Caco-2 (cell line): Measurements from ENCODE around the gene BPIFB6. TPM values are rescaled to one million over a fixed set of nuclear protein-coding genes. Genes with fewer than 3 reads are reported as not detected.

Experiments
- BruUV-seq: library from RNA; stranded (reverse); fragments of 400-500 nt; replicated peaks from 2 replicates; lab custom pipeline; 2021; lab: Mats Ljungman, UMichigan
- CTCF ChIA-PET: fragments of 300-600 bp; sonication (Branson Sonifier 250); formaldehyde crosslinking; loops from one replicate; lab custom pipeline; 2022; ENCODE audit warnings: antibody characterized with exemption; lab: Charles Lee
- POLR2A ChIA-PET: fragments of 300-600 bp; sonication (Branson Sonifier 250); formaldehyde crosslinking; loops from one replicate; lab custom pipeline; 2022; ENCODE audit warnings: antibody characterized with exemption; lab: Charles Lee
- DNase-seq, 2 experiments: peaks; one replicate each; pipeline versions ENCODE4 v3.0.0 to v3.0.0-alpha.2; 2020 to 2022
- H3K27me3 ChIP-seq: replicated peaks from 2 replicates; pipeline ENCODE4 v1.6.0; 2011; ENCODE audit warnings: low read length; ENCODE audit not compliant: control insufficient read depth, insufficient read depth
- H3K36me3 ChIP-seq: 2 replicates; pipeline ENCODE4 v1.5.1; 2011; ENCODE audit warnings: low read length; ENCODE audit not compliant: control insufficient read depth, insufficient read depth
- H3K4me1 ChIP-seq: fragments of 250-450 bp; sonication (Bioruptor Pico); 2 replicates; pipeline ENCODE4 v1.5.1; 2020; ENCODE audit warnings: mild to moderate bottlenecking
- H3K4me3 ChIP-seq: 2 replicates; pipeline ENCODE4 v1.5.1; 2011; ENCODE audit warnings: low read depth, mild to moderate bottlenecking, control low read depth, low read length
- H3K9me3 ChIP-seq: fragments of 250-450 bp; sonication (Bioruptor Pico); 2 replicates; pipeline ENCODE4 v1.5.1; 2020; ENCODE audit warnings: mild to moderate bottlenecking, moderate library complexity
- H3K27ac Mint-ChIP-seq: one replicate; pipeline ENCODE4 v1.8.0; 2022; ENCODE audit warnings: mixed read lengths; ENCODE audit not compliant: unreplicated experiment
- H3K27me3 Mint-ChIP-seq: one replicate; pipeline ENCODE4 v1.8.0; 2022; ENCODE audit warnings: mixed read lengths; ENCODE audit not compliant: insufficient read depth, unreplicated experiment
- H3K36me3 Mint-ChIP-seq: one replicate; pipeline ENCODE4 v1.8.0; 2022; ENCODE audit warnings: mild to moderate bottlenecking, mixed read lengths; ENCODE audit not compliant: insufficient read depth, unreplicated experiment
- H3K4me1 Mint-ChIP-seq: one replicate; pipeline ENCODE4 v1.8.0; 2022; ENCODE audit warnings: low read depth, mixed read lengths; ENCODE audit not compliant: unreplicated experiment
- H3K4me3 Mint-ChIP-seq: one replicate; pipeline ENCODE4 v1.8.0; 2022; ENCODE audit warnings: mild to moderate bottlenecking, moderate library complexity, mixed read lengths; ENCODE audit not compliant: unreplicated experiment
- H3K9me3 Mint-ChIP-seq: one replicate; pipeline ENCODE4 v1.8.0; 2022; ENCODE audit warnings: mixed read lengths; ENCODE audit not compliant: unreplicated experiment
- intact Hi-C: fragments of 100-400 bp; cut with micrococcal nuclease; formaldehyde crosslinking; loops from one replicate; pipeline ENCODE4 v1.10.0; 2022; ENCODE audit not compliant: unreplicated experiment
- total RNA-seq: library from RNA; stranded (reverse); gene quantifications from 2 replicates; pipeline ENCODE4 v1.2.3, GENCODE V29; 2022
- TF ChIP-seq, protein P1 (sequence below), 2 experiments: fragments of 200-600 bp in 1 of 2; IDR thresholded peaks; 1 replicate in 1 of 2; 2 replicates in 1 of 2; pipeline versions ENCODE4 v1.5.1 to v1.8.0; 2011 to 2022; ENCODE audit warnings: antibody characterized with exemption in 1 of 2, control low read depth in 1 of 2, inconsistent platforms in 1 of 2, low read depth in 1 of 2, low read length in 1 of 2, mild to moderate bottlenecking in 1 of 2, moderate library complexity in 1 of 2; ENCODE audit not compliant: insufficient read depth in 1 of 2, severe bottlenecking in 1 of 2, unreplicated experiment in 1 of 2

Gene BPIFB6
- total RNA-seq, 1 experiment from 2014 or later: not detected

DNA sequence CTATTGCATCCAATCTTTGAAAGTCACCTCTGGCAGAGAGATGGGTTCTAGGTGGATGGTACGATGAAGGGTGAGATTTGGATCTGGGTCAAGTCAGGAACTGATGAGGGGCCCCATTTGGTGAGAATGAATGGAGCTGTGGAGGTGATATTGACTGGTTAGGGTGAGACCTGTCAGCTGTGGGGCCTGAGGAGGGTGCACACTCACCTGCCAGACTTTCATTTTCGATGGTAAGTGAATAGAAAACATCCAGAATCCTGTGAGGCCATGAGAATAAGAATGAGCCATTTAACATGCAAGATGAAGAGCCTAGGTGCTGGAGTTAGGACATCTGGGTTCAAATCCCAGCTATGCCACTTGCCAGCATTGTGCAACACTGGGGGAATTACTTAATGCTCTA is 34.0 kb upstream of the BPIFB6 start:
- H3K27ac Mint-ChIP-seq: no peak overlapping the region
- H3K4me1 Mint-ChIP-seq: no peaks in the 10 kb centered on the region
- H3K36me3 ChIP-seq: no peaks in the 10 kb centered on the region
- no peaks in the 10 kb centered on the region for H3K4me1 ChIP-seq
- H3K27me3 Mint-ChIP-seq: peaks cover 20% of the 10 kb centered on the region
- H3K4me3 Mint-ChIP-seq: no peak overlapping the region
- H3K36me3 Mint-ChIP-seq: no peaks in the 10 kb centered on the region
- intact Hi-C loops: no loop called here
- no peak for DNase-seq
- CTCF ChIA-PET: no interaction called here
- POLR2A ChIA-PET: no interaction called here
- H3K9me3 ChIP-seq: peaks cover 7% of the 10 kb centered on the region
- H3K27me3 ChIP-seq: 0 out of 2 replicates have a peak, but pooled peaks cover 1% of the 10 kb centered on the region
- H3K9me3 Mint-ChIP-seq: peaks cover 15% of the 10 kb centered on the region
- no TSS peak for BruUV-seq
- TF ChIP-seq, protein P1, sequence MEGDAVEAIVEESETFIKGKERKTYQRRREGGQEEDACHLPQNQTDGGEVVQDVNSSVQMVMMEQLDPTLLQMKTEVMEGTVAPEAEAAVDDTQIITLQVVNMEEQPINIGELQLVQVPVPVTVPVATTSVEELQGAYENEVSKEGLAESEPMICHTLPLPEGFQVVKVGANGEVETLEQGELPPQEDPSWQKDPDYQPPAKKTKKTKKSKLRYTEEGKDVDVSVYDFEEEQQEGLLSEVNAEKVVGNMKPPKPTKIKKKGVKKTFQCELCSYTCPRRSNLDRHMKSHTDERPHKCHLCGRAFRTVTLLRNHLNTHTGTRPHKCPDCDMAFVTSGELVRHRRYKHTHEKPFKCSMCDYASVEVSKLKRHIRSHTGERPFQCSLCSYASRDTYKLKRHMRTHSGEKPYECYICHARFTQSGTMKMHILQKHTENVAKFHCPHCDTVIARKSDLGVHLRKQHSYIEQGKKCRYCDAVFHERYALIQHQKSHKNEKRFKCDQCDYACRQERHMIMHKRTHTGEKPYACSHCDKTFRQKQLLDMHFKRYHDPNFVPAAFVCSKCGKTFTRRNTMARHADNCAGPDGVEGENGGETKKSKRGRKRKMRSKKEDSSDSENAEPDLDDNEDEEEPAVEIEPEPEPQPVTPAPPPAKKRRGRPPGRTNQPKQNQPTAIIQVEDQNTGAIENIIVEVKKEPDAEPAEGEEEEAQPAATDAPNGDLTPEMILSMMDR (IDR thresholded peaks at IDR 0.05; ENCODE audit: insufficient read depth in 1 of 2, low read depth in 1 of 2, low read length in 1 of 2, severe bottlenecking in 1 of 2, unreplicated experiment in 1 of 2): no peak
- H3K4me3 ChIP-seq: no peak overlapping the region

DNA sequence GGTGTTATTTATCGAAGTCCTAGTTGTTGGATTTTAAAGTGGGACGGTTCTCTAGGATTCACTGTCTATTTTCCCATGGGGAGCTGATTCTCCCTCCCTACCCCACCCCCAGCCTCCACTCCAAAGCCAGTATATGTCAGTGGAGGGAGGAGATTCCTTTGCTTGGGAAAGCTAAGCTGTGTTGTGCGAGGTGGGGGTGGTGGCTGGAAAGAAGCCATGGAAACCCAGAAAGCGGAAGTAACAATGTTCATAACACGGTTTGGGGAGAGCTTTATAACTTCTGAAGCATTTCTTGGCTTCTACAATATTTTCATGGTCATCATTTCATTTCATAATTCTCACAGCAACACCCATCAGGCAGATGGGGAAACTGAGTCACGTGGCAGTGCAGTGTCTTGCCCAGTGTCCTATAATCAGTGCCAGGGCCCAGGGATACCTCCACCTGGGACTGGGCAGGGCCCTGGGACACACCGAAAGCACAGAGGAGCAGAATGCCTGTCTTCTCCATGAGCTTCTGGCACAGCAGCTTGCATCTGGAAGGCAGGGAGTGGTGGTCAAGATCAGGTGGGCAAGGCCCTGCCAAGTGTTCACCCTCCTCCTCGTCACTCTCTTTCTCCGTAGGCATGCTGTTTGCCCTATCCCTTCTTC is 31.7 kb upstream of the BPIFB6 start:
- BruUV-seq: no TSS peak
- POLR2A ChIA-PET: no interaction called here
- CTCF ChIA-PET: interaction anchor here (0.6 to 0.7 kb wide), 2 partner anchors 950 to 1167 kb away, joined by 3 read pairs; no protein-coding TSS in a partner anchor
- no peak for DNase-seq
- Mint-ChIP-seq H3K4me3 (no peak overlapping the region), H3K4me1 (no peaks in the 10 kb centered on the region), H3K36me3 (no peaks in the 10 kb centered on the region), H3K27me3 (peaks cover 16% of the 10 kb centered on the region), H3K27ac (no peak overlapping the region), H3K9me3 (peaks cover 6% of the 10 kb centered on the region)
- Histone ChIP-seq H3K36me3 (no peaks in the 10 kb centered on the region), H3K4me1 (no peaks in the 10 kb centered on the region), H3K27me3 (0 out of 2 replicates have a peak, but pooled peaks cover 1% of the 10 kb centered on the region), H3K9me3 (peaks cover 8% of the 10 kb centered on the region), H3K4me3 (no peak overlapping the region)
- TF ChIP-seq, protein P1 (IDR thresholded peaks at IDR 0.05; ENCODE audit: insufficient read depth in 1 of 2, low read depth in 1 of 2, low read length in 1 of 2, severe bottlenecking in 1 of 2, unreplicated experiment in 1 of 2): no peak
- intact Hi-C loops: loop anchor here (10.0 kb wide), 1 partner anchor 95 kb away; no protein-coding TSS in a partner anchor

DNA sequence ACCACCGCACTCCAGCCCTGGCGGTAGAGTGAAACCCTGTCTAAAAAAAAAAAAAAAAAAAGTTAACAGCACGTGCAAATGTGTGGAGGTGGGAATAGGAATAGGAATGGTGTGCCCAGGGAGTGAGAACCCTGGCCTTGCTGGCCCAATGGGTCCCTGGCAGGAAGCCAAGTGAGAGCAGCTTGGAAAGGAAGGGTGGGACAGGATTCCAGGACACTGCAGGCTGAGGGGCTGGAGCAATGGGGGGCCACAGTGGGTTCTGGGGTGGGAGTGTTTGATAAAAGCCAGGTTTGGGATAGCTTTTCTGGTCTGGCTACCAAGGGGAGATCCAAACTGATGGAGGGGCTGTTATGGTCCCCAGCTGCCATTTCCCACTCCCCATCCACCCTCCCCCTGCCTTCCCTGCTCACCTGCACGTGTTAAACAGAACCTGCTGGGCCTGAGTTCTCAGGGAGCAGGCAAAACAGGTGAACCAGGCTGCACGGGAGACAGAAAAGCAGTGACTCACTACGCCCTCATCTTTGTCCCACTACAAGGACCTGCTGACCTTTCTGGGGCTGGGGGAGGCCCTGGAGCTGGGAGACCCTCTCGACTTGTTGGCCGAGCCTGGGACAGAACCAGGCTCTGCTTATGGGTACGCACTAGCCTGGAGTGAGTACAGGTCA is 30.5 kb upstream of the BPIFB6 start:
- no TSS peak for BruUV-seq
- H3K36me3 Mint-ChIP-seq: no peaks in the 10 kb centered on the region

More for the DNA sequence above, 30.5 kb upstream of the BPIFB6 start:
- no peaks in the 10 kb centered on the region for H3K4me1 Mint-ChIP-seq
- Histone ChIP-seq H3K4me1 (no peaks in the 10 kb centered on the region), H3K9me3 (peaks cover 10% of the 10 kb centered on the region), H3K4me3 (no peak overlapping the region), H3K36me3 (no peaks in the 10 kb centered on the region), H3K27me3 (0 out of 2 replicates have a peak, but pooled peaks cover 1% of the 10 kb centered on the region)
- POLR2A ChIA-PET: interaction anchor here (0.7 kb wide), 1 partner anchor 71 kb away, joined by 4 read pairs; no protein-coding TSS in a partner anchor
- no peak overlapping the region for H3K4me3 Mint-ChIP-seq
- intact Hi-C loops: loop anchor here (10.0 kb wide), 1 partner anchor 96 kb away; no protein-coding TSS in a partner anchor
- CTCF ChIA-PET: no interaction called here
- H3K27me3 Mint-ChIP-seq: peaks cover 17% of the 10 kb centered on the region
- TF ChIP-seq, protein P1 (IDR thresholded peaks at IDR 0.05; ENCODE audit: insufficient read depth in 1 of 2, low read depth in 1 of 2, low read length in 1 of 2, severe bottlenecking in 1 of 2, unreplicated experiment in 1 of 2): no peak
- no peak overlapping the region for H3K27ac Mint-ChIP-seq
- peaks cover 10% of the 10 kb centered on the region for H3K9me3 Mint-ChIP-seq
- DNase-seq: no peak
